Thymus (tissue), 11 donors: ENCODE data around the gene ELFN2. TPM values are rescaled to one million over a fixed set of nuclear protein-coding genes. Genes with fewer than 3 reads are reported as not detected.
A peak's percentile ranks its signal among the peaks of the same experiment; 100 is the strongest.
"Not testable (repeated sequence)": the region's sequence is repeated elsewhere in the genome, so short reads cannot be mapped to it uniquely, and the experiment has no call there.

Source experiments
- DNase-seq, 9 donors: peaks; one replicate each; pipeline ENCODE4 v3.0.0-alpha.2; 2013; ENCODE audit warnings: low spot score in 9 of 9, low read depth in 6 of 9, missing footprints in 1 of 9
- H3K27ac ChIP-seq, 2 donors: one replicate each; pipeline ENCODE4 v1.5.1; 2013; ENCODE audit warnings: control low read depth in 1 of 2, low read depth in 1 of 2, low read length in 1 of 2, mild to moderate bottlenecking in 1 of 2, moderate library complexity in 1 of 2
- H3K27me3 ChIP-seq, 2 donors: one replicate each; pipeline ENCODE4 v1.5.1; 2013; ENCODE audit warnings: low read length in 1 of 2; ENCODE audit not compliant: control insufficient read depth in 2 of 2, insufficient read depth in 1 of 2
- H3K36me3 ChIP-seq, 2 donors: one replicate each; pipeline ENCODE4 v1.5.1; 2013; ENCODE audit warnings: low read length in 1 of 2, mild to moderate bottlenecking in 1 of 2, moderate library complexity in 1 of 2; ENCODE audit not compliant: control insufficient read depth in 2 of 2, insufficient read depth in 2 of 2
- H3K4me1 ChIP-seq, 2 donors: one replicate each; pipeline ENCODE4 v1.5.1; 2013; ENCODE audit warnings: low read length in 2 of 2; ENCODE audit not compliant: control insufficient read depth in 2 of 2, insufficient read depth in 2 of 2
- H3K4me3 ChIP-seq, 2 donors: one replicate each; pipeline ENCODE4 v1.5.1; 2013; ENCODE audit warnings: low read length in 2 of 2, control low read depth in 1 of 2, mild to moderate bottlenecking in 1 of 2
- H3K9me3 ChIP-seq, 2 donors: one replicate each; pipeline ENCODE4 v1.5.1; 2013; ENCODE audit warnings: low read length in 1 of 2, mild to moderate bottlenecking in 1 of 2; ENCODE audit not compliant: control insufficient read depth in 2 of 2, insufficient read depth in 1 of 2
- WGBS: extraction: QIAGEN DNeasy Blood & Tissue Kit; methylation state at CpG from one replicate; pipeline ENCODE4 v1.1.7; 2013; 5-methylcytosine and 5-hydroxymethylcytosine counted together
- polyA plus RNA-seq: library from polyadenylated mRNA; stranded (reverse); fragments of 200-250 nt; gene quantifications from one replicate; pipeline ENCODE4 v1.2.3, GENCODE V29; 2013
- total RNA-seq: library from RNA; stranded (reverse); fragments of 120-200 nt; gene quantifications from one replicate; pipeline ENCODE4 v1.2.4, GENCODE V29; 2013
- donor health status: healthy.

The ELFN2 gene
- total and polyA plus RNA-seq, 2 donors = 0.28 to 1.5 TPM

- Histone ChIP-seq H3K4me3 (no peak overlapping the region), H3K4me1 (peaks cover 3 to 25% of the 10 kb centered on the region in 2 donors), H3K36me3 (peaks cover 63 to 73% of the 10 kb centered on the region in 2 donors), H3K27ac (no peak overlapping the region), H3K27me3 (no peaks in the 10 kb centered on the region), H3K9me3 (peaks cover 3 to 4% of the 10 kb centered on the region in 2 donors)
- WGBS = 97% methylated on average over 8 of the region's 8 CpGs
- DNase-seq = no peak
Observed at GRCh38 chr22:37469416-37470086, 42.3 kb upstream of the ELFN2 start.

- not testable (repeated sequence) for H3K9me3 ChIP-seq, H3K27ac ChIP-seq, H3K4me3 ChIP-seq, DNase-seq, H3K27me3 ChIP-seq
- WGBS = 97% methylated on average over 14 of the region's 14 CpGs
- H3K36me3 ChIP-seq = peaks cover 50 to 60% of the 10 kb centered on the region in 2 donors
- H3K4me1 ChIP-seq = peaks cover 3 to 26% of the 10 kb centered on the region in 2 donors
Observed at GRCh38 chr22:37468201-37468695, 41.0 kb upstream of the ELFN2 start.

- Histone ChIP-seq H3K9me3 (peaks cover 2 to 3% of the 10 kb centered on the region in 2 donors), H3K4me1 (peaks cover 3 to 22% of the 10 kb centered on the region in 2 donors), H3K27me3 (no peaks in the 10 kb centered on the region), H3K27ac (no peak overlapping the region), H3K4me3 (no peak overlapping the region), H3K36me3 (peaks cover 47 to 55% of the 10 kb centered on the region in 2 donors)
- 97% methylated on average over 14 of the region's 14 CpGs for WGBS
- DNase-seq = no peak
Observed at GRCh38 chr22:37467391-37467955, 40.2 kb upstream of the ELFN2 start.

- Histone ChIP-seq H3K27me3 (no peaks in the 10 kb centered on the region), H3K27ac (no peak overlapping the region), H3K9me3 (peaks cover 1 to 2% of the 10 kb centered on the region in 2 donors), H3K4me3 (no peak overlapping the region), H3K36me3 (peaks cover 28 to 30% of the 10 kb centered on the region in 2 donors), H3K4me1 (peaks cover 0 to 7% of the 10 kb centered on the region in 2 donors)
- DNase-seq = no peak
- WGBS = 44% methylated on average over 4 of the region's 4 CpGs
Observed at GRCh38 chr22:37464181-37464580, 36.9 kb upstream of the ELFN2 start.

- DNase-seq = peak in 3 of 9 donors; percentile 52 to 63 (median 53)
- Histone ChIP-seq H3K9me3 (peaks cover 0 to 1% of the 10 kb centered on the region in 2 donors), H3K27ac (no peak overlapping the region), H3K27me3 (no peaks in the 10 kb centered on the region), H3K36me3 (peaks cover 19 to 24% of the 10 kb centered on the region in 2 donors), H3K4me1 (peaks cover 0 to 7% of the 10 kb centered on the region in 2 donors), H3K4me3 (no peak overlapping the region)
- 44% methylated on average over 5 of the region's 5 CpGs for WGBS
Observed at GRCh38 chr22:37462983-37463382, 35.7 kb upstream of the ELFN2 start.

- 93% methylated on average over 5 of the region's 5 CpGs for WGBS
- no peaks in the 10 kb centered on the region for H3K9me3 ChIP-seq
- no peak overlapping the region for H3K27ac ChIP-seq
- peaks cover 15 to 19% of the 10 kb centered on the region in 2 donors for H3K36me3 ChIP-seq
- peaks cover 0 to 7% of the 10 kb centered on the region in 2 donors for H3K4me1 ChIP-seq
- H3K4me3 ChIP-seq = no peak overlapping the region
- no peak for DNase-seq
- H3K27me3 ChIP-seq = no peaks in the 10 kb centered on the region
Observed at GRCh38 chr22:37462436-37462835, 35.2 kb upstream of the ELFN2 start.

GRCh38 chr22:37461961-37462360 lies 34.7 kb upstream of the ELFN2 start:
- DNase-seq = no peak
- Histone ChIP-seq H3K27ac (no peak overlapping the region), H3K4me1 (peaks cover 0 to 7% of the 10 kb centered on the region in 2 donors), H3K9me3 (no peaks in the 10 kb centered on the region), H3K27me3 (no peaks in the 10 kb centered on the region), H3K36me3 (peaks cover 10 to 14% of the 10 kb centered on the region in 2 donors), H3K4me3 (no peak overlapping the region)
- WGBS = 76% methylated on average over 6 of the region's 6 CpGs

- Histone ChIP-seq H3K36me3 (peaks cover 0 to 1% of the 10 kb centered on the region in 2 donors), H3K4me3 (no peak overlapping the region), H3K27me3 (no peaks in the 10 kb centered on the region), H3K4me1 (peaks cover 0 to 7% of the 10 kb centered on the region in 2 donors), H3K9me3 (no peaks in the 10 kb centered on the region), H3K27ac (no peak overlapping the region)
- DNase-seq = no peak
- WGBS = 98% methylated on average over 3 of the region's 3 CpGs
Observed at GRCh38 chr22:37460684-37461083, 33.4 kb upstream of the ELFN2 start.

- whole genome bisulfite sequencing = 94% methylated on average over 9 of the region's 9 CpGs
- H3K36me3 ChIP-seq = no peaks in the 10 kb centered on the region
Observed at GRCh38 chr22:37459206-37459605, 31.9 kb upstream of the ELFN2 start.

More at GRCh38 chr22:37459206-37459605, 31.9 kb upstream of the ELFN2 start:
- Histone ChIP-seq H3K27me3 (peaks cover 0 to 5% of the 10 kb centered on the region in 2 donors), H3K9me3 (no peaks in the 10 kb centered on the region), H3K27ac (no peak overlapping the region), H3K4me3 (no peak overlapping the region), H3K4me1 (peaks cover 0 to 12% of the 10 kb centered on the region in 2 donors)
- no peak for DNase-seq
